ENCODE data around the gene ULK4.

The ULK4 gene

GRCh38 chr3:41503998-41504623 lies 457.8 kb downstream of the ULK4 start:
- Histone ChIP-seq H2AFZ (ENCODE audit: low read depth, low read length) (no peak overlapping the region), H3K9me3 (ENCODE audit: insufficient read depth, low read length) (peaks cover 10% of the 10 kb centered on the region), H3K27ac (ENCODE audit: low read length) (no peak overlapping the region), H3K4me3 (ENCODE audit: low read length) (no peak overlapping the region), H3K36me3 (replicated peaks; ENCODE audit: low read depth, low read length) (no peaks in the 10 kb centered on the region), H3K4me1 (ENCODE audit: low read length) (peaks cover 19% of the 10 kb centered on the region), H3K4me2 (ENCODE audit: low read length) (no peak overlapping the region; the same call in 1 of the 2 replicates), H4K20me1 (ENCODE audit: insufficient read depth, low read length) (no peaks in the 10 kb centered on the region), H3K9ac (ENCODE audit: low read length) (no peak overlapping the region), H3K79me2 (ENCODE audit: low read length) (no peaks in the 10 kb centered on the region), H3K27me3 (ENCODE audit: low read depth, low read length) (no peaks in the 10 kb centered on the region)
- TF ChIP-seq CTCF (IDR thresholded peaks at IDR 0.05; ENCODE audit: low read depth, low read length), result no peak

- Histone ChIP-seq H3K79me2 (ENCODE audit: low read length) (no peaks in the 10 kb centered on the region), H3K27ac (ENCODE audit: low read length) (no peak overlapping the region), H3K9ac (ENCODE audit: low read length) (no peak overlapping the region), H3K27me3 (ENCODE audit: low read depth, low read length) (no peaks in the 10 kb centered on the region), H2AFZ (ENCODE audit: low read depth, low read length) (no peak overlapping the region), H3K4me2 (ENCODE audit: low read length) (no peak overlapping the region), H3K4me3 (ENCODE audit: low read length) (no peak overlapping the region), H4K20me1 (ENCODE audit: insufficient read depth, low read length) (no peaks in the 10 kb centered on the region), H3K9me3 (ENCODE audit: insufficient read depth, low read length) (no peaks in the 10 kb centered on the region), H3K36me3 (replicated peaks; ENCODE audit: low read depth, low read length) (no peaks in the 10 kb centered on the region), H3K4me1 (ENCODE audit: low read length) (peaks cover 19% of the 10 kb centered on the region)
- TF ChIP-seq CTCF (IDR thresholded peaks at IDR 0.05; ENCODE audit: low read depth, low read length) (no peak), EZH2phosphoT487 (IDR thresholded peaks at IDR 0.05; ENCODE audit: low read depth) (no peak)
Measured at GRCh38 chr3:41502481-41502880, 459.4 kb downstream of the ULK4 start.

GRCh38 chr3:41502023-41502422 lies 459.9 kb downstream of the ULK4 start:
- Histone ChIP-seq H3K9me3 (ENCODE audit: insufficient read depth, low read length) (no peaks in the 10 kb centered on the region), H2AFZ (ENCODE audit: low read depth, low read length) (no peak overlapping the region), H3K4me3 (ENCODE audit: low read length) (no peak overlapping the region), H3K4me2 (ENCODE audit: low read length) (no peak overlapping the region), H3K79me2 (ENCODE audit: low read length) (no peaks in the 10 kb centered on the region), H3K27ac (ENCODE audit: low read length) (no peak overlapping the region), H3K36me3 (replicated peaks; ENCODE audit: low read depth, low read length) (no peaks in the 10 kb centered on the region), H3K27me3 (ENCODE audit: low read depth, low read length) (no peaks in the 10 kb centered on the region), H4K20me1 (ENCODE audit: insufficient read depth, low read length) (no peaks in the 10 kb centered on the region), H3K9ac (ENCODE audit: low read length) (no peak overlapping the region), H3K4me1 (ENCODE audit: low read length) (peaks cover 17% of the 10 kb centered on the region)
- no peak for TF ChIP-seq EZH2phosphoT487 (IDR thresholded peaks at IDR 0.05; ENCODE audit: low read depth)
- no peak for TF ChIP-seq CTCF (IDR thresholded peaks at IDR 0.05; ENCODE audit: low read depth, low read length)

GRCh38 chr3:41498847-41499246 lies 463.1 kb downstream of the ULK4 start:
- TF ChIP-seq CTCF (IDR thresholded peaks at IDR 0.05; ENCODE audit: low read depth, low read length), result no peak
- TF ChIP-seq EZH2phosphoT487 (IDR thresholded peaks at IDR 0.05; ENCODE audit: low read depth), result no peak
- Histone ChIP-seq H3K27me3 (ENCODE audit: low read depth, low read length) (no peaks in the 10 kb centered on the region), H3K4me1 (ENCODE audit: low read length) (peaks cover 8% of the 10 kb centered on the region), H3K4me3 (ENCODE audit: low read length) (no peak overlapping the region), H3K4me2 (ENCODE audit: low read length) (no peak overlapping the region), H3K9me3 (ENCODE audit: insufficient read depth, low read length) (no peaks in the 10 kb centered on the region), H2AFZ (ENCODE audit: low read depth, low read length) (no peak overlapping the region), H3K9ac (ENCODE audit: low read length) (no peak overlapping the region), H3K36me3 (replicated peaks; ENCODE audit: low read depth, low read length) (no peaks in the 10 kb centered on the region), H4K20me1 (ENCODE audit: insufficient read depth, low read length) (no peaks in the 10 kb centered on the region), H3K79me2 (ENCODE audit: low read length) (no peaks in the 10 kb centered on the region), H3K27ac (ENCODE audit: low read length) (no peak overlapping the region)

Data from OCI-LY3 (cell line).